HG03439 (cell line): ENCODE measurements around the gene CLPSL2.
"Not testable (repeated sequence)": the region's sequence is repeated elsewhere in the genome, so short reads cannot be mapped to it uniquely, and the experiment has no call there.

Experiments used
- ATAC-seq: cut with Tn5 transposase; IDR thresholded peaks from one replicate; pipeline ENCODE4 v1.9.1; 2021; ENCODE audit warnings: mild to moderate bottlenecking, moderate library complexity; ENCODE audit not compliant: unreplicated experiment

CLPSL2 gene

GRCh38 chr6:35776364-35777215 lies at the start of gene CLPSL2:
TSS of gene CLPSL2 (plus strand) at chr6:35776598. CDS start at chr6:35776619, 21 bp downstream.
- ATAC-seq = no peak

- peak; percentile 8 for ATAC-seq
Observed at GRCh38 chr6:35727231-35727934, 49.0 kb upstream of the CLPSL2 start.

DNA sequence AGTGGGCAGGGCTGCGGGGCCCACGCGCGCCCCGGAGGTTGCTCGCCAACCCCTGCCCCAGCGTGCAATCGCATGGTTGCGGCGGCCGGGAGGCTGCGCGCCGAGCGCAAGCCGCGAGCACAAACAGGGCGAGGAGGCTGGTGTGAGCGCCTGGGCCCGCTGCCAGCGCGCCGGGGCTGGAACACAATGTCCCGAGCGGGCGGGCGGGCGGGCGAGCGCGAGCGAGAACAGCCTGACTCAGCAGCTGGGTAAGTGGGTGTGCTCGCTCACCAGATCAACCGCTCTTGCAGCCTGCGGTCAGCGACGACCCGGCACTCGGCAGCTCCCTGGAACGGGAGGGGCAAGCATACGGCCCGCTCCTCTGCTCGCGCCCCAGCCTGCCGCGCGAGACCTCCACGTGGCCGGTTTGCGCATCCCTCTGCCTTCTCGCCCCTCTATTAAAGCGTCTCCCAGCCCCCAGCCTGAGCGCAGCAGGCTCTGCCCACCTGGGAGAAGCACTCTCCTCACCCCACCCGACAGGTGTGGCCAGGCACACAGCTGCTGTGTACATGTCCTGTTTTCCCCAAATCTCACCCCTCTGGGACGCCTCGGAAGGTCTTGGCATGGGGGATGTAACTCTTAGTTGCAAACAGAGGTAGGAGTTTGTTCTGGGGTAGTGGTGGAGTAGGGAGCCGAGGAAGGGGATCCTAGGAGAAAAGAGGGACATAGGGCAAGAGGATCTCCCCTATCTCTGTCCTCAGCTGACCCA lies 48.3 kb upstream of the CLPSL2 start:
- peak; percentile 51 for ATAC-seq

- ATAC-seq = no peak
Observed at GRCh38 chr6:35728683-35729678, 47.4 kb upstream of the CLPSL2 start.

- ATAC-seq = no peak
Observed at GRCh38 chr6:35729722-35730121, 46.7 kb upstream of the CLPSL2 start.

- ATAC-seq = no peak
Observed at GRCh38 chr6:35730745-35731413, 45.5 kb upstream of the CLPSL2 start.

- peak; percentile 41 for ATAC-seq
Observed at GRCh38 chr6:35731414-35731735, 45.0 kb upstream of the CLPSL2 start.

GRCh38 chr6:35731736-35732532 lies 44.5 kb upstream of the CLPSL2 start:
- peak; percentile 48 for ATAC-seq

GRCh38 chr6:35733633-35734032 lies 42.8 kb upstream of the CLPSL2 start:
- ATAC-seq = no peak

- ATAC-seq = not testable (repeated sequence)
Observed at GRCh38 chr6:35734319-35734718, 42.1 kb upstream of the CLPSL2 start.

DNA sequence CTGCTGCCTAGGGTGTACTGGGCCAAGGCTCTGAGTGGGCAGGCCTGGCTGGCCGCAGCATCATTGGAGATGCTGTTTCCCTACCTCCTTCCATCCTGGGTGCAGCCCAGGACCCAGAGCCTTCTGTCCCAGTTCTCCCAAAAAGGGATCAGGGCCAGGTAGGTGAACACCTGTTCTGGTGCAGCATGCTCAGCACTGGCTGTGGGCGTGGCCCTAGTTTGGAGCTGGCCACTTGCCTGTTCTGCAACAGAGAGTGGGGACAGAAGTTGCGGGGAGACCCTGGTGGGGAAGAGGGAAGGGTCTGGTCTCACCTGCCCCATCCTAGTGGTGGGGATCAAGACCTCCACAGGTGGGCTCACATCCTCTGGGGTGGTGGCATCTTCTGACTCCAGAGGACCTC lies 40.9 kb upstream of the CLPSL2 start:
- ATAC-seq = no peak

DNA sequence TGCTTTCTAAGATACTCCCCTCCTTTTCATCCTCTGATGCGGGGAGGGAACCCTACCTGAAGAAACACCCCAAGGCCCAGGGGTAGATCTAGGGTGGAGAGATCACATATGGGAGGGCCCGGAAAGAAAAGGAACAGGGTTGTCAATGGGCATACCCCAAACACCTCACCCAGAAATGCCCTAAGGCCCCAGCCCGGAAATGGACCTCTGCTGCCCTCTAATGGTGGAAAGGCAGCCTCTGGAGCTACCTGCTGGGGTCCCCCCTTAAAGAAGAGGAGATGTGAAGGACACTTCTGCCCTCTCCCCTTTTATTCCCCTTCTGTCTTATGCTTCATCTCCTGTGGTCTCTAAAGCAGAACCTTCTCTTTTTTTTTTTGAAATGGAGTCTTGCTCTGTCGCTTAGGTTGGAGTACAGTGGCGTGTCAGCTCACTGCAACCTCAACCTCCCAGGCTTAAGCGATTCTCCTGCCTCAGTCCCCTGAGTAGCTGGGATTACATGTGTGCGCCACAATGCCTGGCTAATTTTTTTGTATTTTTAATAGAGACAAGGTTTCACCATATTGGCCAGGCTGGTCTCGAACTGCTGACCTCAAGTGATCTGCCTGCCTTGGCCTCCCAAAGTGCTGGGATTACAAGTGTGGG lies 40.0 kb upstream of the CLPSL2 start:
- no peak for ATAC-seq

DNA sequence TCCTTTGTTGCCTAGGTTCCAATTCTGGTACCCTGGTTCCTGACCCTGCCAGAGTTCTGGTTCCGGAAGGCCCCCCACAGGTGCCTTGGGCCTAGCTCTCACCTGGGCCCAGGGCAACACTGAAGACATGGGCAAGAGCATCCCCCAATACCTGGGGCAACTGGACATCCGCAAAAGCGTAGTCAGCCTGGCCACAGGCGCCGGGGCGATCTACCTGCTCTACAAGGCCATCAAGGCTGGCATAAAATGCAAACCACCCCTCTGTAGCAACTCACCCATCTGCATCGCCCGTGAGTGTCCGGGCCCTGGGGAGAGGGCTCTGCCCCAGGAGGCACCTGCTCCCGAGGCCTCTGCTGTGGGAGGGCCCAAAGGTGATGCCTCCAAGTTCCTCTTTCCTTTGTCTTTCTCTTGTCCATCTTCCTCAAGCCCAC lies 39.4 kb upstream of the CLPSL2 start, which contains the start of gene ARMC12:
TSS of gene ARMC12 (plus strand) at position 51 of the 431 bp plus-strand sequence. CDS start at position 128, 77 bp downstream.
- no peak for ATAC-seq

GRCh38 chr6:35737413-35738211 lies 38.8 kb upstream of the CLPSL2 start:
- ATAC-seq = no peak

DNA sequence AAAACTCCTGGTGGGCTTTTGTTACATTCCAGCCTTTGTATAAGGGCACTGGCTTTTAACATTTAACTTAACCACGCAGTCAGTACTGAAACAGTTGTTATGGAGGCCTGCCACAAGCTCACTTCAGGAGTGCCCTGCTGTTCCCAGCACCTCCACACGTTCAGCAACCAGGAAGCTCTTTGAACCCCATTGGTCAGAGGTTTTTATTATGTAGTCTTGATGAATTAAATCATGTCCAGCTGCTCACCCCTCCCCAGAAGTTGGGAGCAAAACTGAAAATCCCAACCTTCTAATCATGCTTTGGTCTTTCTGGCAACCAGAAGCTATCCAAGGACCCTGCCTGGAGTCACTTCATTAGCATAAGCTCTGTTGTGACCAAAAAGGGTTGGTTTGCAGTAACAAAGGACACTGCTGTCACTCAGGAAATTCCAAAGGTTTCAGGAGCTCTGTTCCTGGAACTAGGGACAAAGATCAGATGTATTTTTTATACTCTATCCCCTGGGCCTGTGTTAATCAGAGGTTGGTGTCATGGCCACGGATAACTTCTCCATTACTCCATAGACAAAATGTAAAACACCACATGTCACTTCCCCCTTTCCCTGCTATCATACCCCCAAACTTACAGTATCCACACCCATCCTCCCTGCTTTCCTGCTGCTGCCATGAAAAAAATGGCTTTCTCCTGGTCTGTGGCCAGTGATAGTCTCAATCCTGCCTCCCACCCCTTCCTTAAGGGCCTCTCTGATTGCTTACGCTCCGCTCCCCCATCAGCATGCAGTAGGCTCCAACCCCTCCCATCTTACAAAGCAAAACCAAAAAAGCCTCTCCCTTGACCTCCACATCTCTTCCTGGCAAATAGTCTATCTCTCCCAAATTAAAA lies 36.5 kb upstream of the CLPSL2 start:
- no peak for ATAC-seq

GRCh38 chr6:35742842-35743241 lies 33.6 kb upstream of the CLPSL2 start:
- ATAC-seq = no peak

DNA sequence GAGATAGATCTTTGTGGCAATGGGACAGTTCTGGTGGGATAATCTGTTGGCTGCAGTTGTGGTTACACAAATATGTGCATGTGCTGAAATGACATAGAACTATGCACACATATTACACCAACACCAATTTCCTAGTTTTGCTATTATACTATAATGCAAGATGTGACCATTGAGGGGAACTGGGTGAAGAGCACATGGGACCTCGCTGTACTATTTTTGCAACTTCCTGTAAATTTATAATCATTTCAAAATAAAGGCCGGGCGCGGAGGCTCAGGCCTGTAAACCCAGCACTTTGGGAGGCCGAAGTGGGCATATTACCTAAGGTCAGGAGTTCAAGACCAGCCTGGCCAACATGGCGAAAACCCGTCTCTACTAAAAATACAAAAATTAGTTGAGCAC lies 30.9 kb upstream of the CLPSL2 start:
- ATAC-seq = no peak
